Stimulated activated effector memory CD8-positive, alpha-beta T cell treated with anti-CD3 and anti-CD28 coated beads, Interleukin-12 subunit alpha, Interleukin-12 subunit beta, amount 100 ng/mL, for 72 hours (primary cell): ENCODE data around the gene EPHB2.

Source experiments
- ATAC-seq: fragments of 150-1000 bp; cut with Tn5 transposase; 2 replicates; pipeline ENCODE4 v1.10.0; 2021
- DNase-seq, 2 donors: peaks; one replicate each; pipeline ENCODE4 v3.0.0; 2021 to 2022; ENCODE audit warnings: low spot score in 2 of 2
- H3K27ac Mint-ChIP-seq: one replicate; pipeline ENCODE4 v1.8.0; 2022; ENCODE audit warnings: mild to moderate bottlenecking, mixed read lengths
- H3K36me3 Mint-ChIP-seq: one replicate; pipeline ENCODE4 v1.8.0; 2022; ENCODE audit warnings: mild to moderate bottlenecking, mixed read lengths
- H3K4me1 Mint-ChIP-seq: one replicate; pipeline ENCODE4 v1.8.0; 2022; ENCODE audit warnings: mixed read lengths
- H3K4me3 Mint-ChIP-seq: one replicate; pipeline ENCODE4 v1.8.0; 2022; ENCODE audit warnings: mild to moderate bottlenecking, mixed read lengths
- H3K9me3 Mint-ChIP-seq: one replicate; pipeline ENCODE4 v1.8.0; 2022; ENCODE audit warnings: mixed read lengths

Gene EPHB2

DNA sequence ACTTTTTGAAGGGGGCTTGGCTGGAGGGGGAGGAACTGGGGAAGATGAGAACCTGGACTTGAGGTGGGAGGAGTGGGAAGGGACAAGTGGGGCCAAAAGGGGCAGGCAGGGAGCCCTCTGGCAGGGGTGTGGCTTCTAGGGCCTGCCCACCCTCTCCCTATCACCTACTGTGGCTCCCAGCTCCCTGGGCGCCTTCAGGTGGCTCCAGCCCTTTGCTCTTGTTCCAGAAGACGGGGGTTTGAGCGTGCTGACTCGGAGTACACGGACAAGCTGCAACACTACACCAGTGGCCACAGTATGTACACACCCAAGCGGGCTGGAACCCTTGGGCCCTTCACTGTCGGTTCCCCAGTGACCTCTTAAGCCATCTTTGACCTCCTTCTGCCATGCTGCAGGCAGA lies 185.5 kb downstream of the EPHB2 start:
- Mint-ChIP-seq H3K4me1 (no peaks in the 10 kb centered on the region), H3K36me3 (no peaks in the 10 kb centered on the region), H3K4me3 (no peak overlapping the region), H3K27ac (no peak overlapping the region), H3K9me3 (no peaks in the 10 kb centered on the region)
- ATAC-seq: no peak
- no peak for DNase-seq

DNA sequence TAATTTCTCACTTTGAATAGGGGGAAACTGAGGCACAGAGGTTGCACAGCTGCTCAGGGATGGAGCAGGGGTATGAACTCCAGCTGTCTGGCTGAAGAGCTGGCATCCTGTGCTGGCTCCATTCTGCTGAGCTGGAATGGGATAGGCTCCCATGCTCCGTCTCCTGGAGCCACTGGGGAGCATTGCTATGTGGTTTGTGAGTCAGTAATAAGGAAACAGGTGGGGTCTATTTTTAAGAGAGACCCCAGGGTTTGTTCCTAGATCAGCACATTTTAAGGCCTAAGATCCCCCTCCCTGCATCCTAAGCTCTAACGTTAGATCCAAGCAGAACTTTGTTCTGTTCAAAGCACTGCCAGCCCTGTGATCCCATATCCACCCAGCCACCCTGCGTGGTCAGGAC lies 189.8 kb downstream of the EPHB2 start:
- Mint-ChIP-seq H3K9me3 (no peaks in the 10 kb centered on the region), H3K27ac (no peak overlapping the region), H3K4me3 (no peak overlapping the region), H3K36me3 (no peaks in the 10 kb centered on the region), H3K4me1 (no peaks in the 10 kb centered on the region)
- no peak for ATAC-seq
- no peak for DNase-seq

DNA sequence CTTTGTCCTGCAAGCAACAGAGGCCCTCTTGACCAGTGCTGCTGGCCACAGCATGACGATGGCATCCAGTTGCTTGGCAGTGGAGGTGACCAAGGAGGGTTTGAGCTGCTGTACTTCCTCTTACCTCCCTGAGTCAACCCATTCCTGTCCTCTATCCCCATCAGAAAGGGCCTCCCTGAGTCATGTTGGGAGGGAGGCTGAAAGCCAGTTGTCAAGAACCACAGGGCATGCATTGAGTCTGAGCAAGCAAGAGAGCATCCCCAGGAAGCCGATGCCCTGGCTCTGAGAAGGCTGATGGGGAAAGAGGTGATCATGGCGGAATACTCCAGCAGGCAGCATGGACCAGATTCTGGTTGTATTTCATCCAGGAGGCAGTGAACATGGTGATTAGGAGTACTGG lies 192.5 kb downstream of the EPHB2 start:
- Mint-ChIP-seq H3K9me3 (no peaks in the 10 kb centered on the region), H3K4me3 (no peak overlapping the region), H3K36me3 (no peaks in the 10 kb centered on the region), H3K27ac (no peak overlapping the region), H3K4me1 (no peaks in the 10 kb centered on the region)
- DNase-seq (no peak), ATAC-seq (no peak)

DNA sequence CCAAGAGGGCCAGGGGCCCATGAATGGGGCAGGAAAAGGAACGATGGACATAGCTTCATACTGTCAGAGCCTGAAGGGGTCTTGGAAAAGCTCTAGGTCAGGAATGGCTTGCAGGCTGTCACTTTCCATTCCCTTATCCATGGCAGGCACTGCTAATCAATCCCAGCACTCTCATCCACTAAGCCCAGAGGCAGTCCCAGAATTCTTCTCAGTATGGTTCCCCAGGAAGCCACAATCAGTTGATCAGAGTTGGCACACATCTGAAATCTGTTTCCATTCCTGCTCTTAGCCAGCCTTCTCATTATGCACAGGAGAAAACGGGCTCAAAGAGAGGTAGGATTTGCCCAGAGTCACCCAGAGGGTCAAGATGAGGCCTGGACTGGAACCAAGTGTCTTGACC lies 196.3 kb downstream of the EPHB2 start:
- DNase-seq (no peak), ATAC-seq (no peak)
- H3K4me3 Mint-ChIP-seq: no peak overlapping the region
- no peak overlapping the region for H3K27ac Mint-ChIP-seq
- no peaks in the 10 kb centered on the region for H3K36me3 Mint-ChIP-seq
- H3K4me1 Mint-ChIP-seq: no peaks in the 10 kb centered on the region
- no peaks in the 10 kb centered on the region for H3K9me3 Mint-ChIP-seq

DNA sequence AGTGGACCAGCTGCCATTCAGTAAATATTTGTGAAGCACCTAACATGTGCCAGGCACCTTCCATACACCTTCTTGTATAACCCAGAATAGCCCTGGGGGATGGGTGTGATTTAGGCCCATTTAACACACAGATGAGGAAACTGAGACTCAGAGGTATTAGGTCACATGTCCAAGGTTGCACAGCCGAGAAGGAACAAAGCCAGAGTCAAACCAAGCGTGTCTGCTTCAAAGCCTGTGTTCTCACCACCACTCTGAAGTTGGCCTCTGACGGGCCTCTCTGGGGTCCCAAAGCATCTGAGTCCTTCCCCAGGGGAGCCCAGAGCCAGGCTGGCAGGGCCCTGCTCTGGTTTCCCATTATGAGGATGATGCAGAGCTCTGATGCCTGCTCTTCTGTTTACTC lies 196.9 kb downstream of the EPHB2 start:
- DNase-seq (no peak), ATAC-seq (no peak)
- no peak overlapping the region for H3K27ac Mint-ChIP-seq
- H3K36me3 Mint-ChIP-seq: no peaks in the 10 kb centered on the region
- no peak overlapping the region for H3K4me3 Mint-ChIP-seq
- no peaks in the 10 kb centered on the region for H3K4me1 Mint-ChIP-seq
- H3K9me3 Mint-ChIP-seq: no peaks in the 10 kb centered on the region

DNA sequence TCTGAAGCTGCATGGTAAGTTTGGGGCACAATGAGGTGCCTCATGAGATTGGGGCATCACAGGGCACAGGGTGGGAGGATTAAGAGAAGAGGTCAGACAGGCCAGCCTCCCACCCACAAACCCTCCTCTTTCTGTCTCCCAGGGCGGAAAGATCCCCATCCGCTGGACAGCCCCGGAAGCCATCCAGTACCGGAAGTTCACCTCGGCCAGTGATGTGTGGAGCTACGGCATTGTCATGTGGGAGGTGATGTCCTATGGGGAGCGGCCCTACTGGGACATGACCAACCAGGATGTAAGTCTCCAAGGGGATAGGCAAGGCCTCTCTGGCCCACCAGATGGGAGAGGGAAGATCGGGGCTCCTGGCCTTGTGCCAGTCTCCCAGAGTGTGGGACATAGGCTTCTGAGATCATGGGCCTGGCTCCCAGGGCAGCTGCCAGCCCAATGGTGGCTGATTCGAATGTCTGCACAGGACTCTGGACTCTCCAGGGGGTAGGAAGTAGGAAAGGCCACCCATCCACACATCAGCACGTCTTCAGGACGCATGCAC lies 198.3 kb downstream of the EPHB2 start:
- no peak overlapping the region for H3K4me3 Mint-ChIP-seq
- H3K36me3 Mint-ChIP-seq: no peaks in the 10 kb centered on the region
- DNase-seq (no peak), ATAC-seq (no peak)
- no peaks in the 10 kb centered on the region for H3K9me3 Mint-ChIP-seq
- no peaks in the 10 kb centered on the region for H3K4me1 Mint-ChIP-seq
- H3K27ac Mint-ChIP-seq: no peak overlapping the region

DNA sequence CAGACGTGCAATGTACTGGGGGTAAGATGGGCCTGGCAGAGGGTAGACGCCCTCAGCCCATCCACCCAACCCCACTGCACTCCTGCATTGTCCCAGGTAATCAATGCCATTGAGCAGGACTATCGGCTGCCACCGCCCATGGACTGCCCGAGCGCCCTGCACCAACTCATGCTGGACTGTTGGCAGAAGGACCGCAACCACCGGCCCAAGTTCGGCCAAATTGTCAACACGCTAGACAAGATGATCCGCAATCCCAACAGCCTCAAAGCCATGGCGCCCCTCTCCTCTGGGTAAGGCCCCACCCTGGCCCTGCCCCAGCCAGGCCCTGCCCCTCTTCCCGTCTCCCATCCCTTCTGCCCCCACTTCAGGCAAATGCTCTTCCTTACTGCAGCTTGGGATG lies 199.6 kb downstream of the EPHB2 start:
- H3K9me3 Mint-ChIP-seq: no peaks in the 10 kb centered on the region
- no peaks in the 10 kb centered on the region for H3K36me3 Mint-ChIP-seq

DNA sequence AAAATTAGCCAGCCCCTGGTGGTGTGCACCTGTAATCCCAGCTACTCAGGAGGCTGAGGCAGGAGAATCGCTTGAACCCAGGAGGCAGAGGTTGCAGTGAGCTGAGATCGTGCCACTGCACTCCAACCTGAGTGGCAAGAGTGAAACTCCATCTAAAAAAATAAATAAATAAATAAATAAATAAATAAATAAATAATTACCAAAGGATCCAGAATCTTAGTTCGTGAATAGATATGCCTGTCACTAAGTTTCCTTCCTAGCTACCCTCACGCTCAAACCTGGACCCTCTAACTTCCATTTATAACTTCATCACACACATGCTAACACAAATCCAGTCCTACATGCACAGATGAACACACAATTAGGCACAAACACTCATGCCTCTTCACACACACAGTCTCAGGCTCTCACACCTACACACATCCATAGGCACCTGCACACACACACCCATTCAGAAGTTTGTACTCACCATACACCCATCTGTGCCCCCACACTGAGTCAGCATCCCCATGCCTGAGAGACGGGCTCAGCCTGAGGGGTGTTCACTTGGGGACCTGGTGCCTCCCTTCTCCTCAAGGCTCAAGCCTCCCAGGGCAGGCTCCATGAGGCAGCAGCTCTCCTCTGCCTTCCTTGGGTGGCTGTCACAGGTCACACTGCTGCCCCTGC lies 200.5 kb downstream of the EPHB2 start:
- Mint-ChIP-seq H3K4me3 (no peak overlapping the region), H3K36me3 (no peaks in the 10 kb centered on the region), H3K9me3 (no peaks in the 10 kb centered on the region), H3K27ac (no peak overlapping the region), H3K4me1 (no peaks in the 10 kb centered on the region)
- DNase-seq: no peak
- peak; percentile 26 for ATAC-seq

More for the DNA sequence above, 199.6 kb downstream of the EPHB2 start:
- no peaks in the 10 kb centered on the region for H3K4me1 Mint-ChIP-seq
- ATAC-seq: no peak
- no peak overlapping the region for H3K27ac Mint-ChIP-seq
- no peak overlapping the region for H3K4me3 Mint-ChIP-seq
- DNase-seq: no peak

DNA sequence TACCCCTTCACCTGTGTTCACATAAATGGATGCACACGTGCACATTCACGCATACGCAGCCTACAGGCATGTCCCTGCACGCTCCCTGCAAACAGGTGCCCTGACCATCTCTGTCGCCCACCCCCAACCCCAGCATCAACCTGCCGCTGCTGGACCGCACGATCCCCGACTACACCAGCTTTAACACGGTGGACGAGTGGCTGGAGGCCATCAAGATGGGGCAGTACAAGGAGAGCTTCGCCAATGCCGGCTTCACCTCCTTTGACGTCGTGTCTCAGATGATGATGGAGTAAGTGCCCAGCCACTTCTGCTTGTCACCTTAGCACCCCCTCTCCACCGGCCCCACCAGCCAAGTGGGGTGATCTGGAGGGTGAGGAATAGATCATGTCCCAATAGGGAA lies 201.7 kb downstream of the EPHB2 start:
- no peaks in the 10 kb centered on the region for H3K4me1 Mint-ChIP-seq
- DNase-seq: no peak
- H3K4me3 Mint-ChIP-seq: no peak overlapping the region
- H3K27ac Mint-ChIP-seq: no peak overlapping the region
- no peaks in the 10 kb centered on the region for H3K36me3 Mint-ChIP-seq
- ATAC-seq: no peak
- H3K9me3 Mint-ChIP-seq: no peaks in the 10 kb centered on the region

DNA sequence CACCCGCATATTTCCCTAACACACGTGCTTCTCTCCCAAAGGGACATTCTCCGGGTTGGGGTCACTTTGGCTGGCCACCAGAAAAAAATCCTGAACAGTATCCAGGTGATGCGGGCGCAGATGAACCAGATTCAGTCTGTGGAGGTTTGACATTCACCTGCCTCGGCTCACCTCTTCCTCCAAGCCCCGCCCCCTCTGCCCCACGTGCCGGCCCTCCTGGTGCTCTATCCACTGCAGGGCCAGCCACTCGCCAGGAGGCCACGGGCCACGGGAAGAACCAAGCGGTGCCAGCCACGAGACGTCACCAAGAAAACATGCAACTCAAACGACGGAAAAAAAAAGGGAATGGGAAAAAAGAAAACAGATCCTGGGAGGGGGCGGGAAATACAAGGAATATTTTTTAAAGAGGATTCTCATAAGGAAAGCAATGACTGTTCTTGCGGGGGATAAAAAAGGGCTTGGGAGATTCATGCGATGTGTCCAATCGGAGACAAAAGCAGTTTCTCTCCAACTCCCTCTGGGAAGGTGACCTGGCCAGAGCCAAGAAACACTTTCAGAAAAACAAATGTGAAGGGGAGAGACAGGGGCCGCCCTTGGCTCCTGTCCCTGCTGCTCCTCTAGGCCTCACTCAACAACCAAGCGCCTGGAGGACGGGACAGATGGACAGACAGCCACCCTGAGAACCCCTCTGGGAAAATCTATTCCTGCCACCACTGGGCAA lies 202.9 kb downstream of the EPHB2 start:
- Mint-ChIP-seq H3K9me3 (no peaks in the 10 kb centered on the region), H3K4me3 (no peak overlapping the region), H3K27ac (no peak overlapping the region), H3K4me1 (no peaks in the 10 kb centered on the region), H3K36me3 (no peaks in the 10 kb centered on the region)
- ATAC-seq (no peak), DNase-seq (no peak)

DNA sequence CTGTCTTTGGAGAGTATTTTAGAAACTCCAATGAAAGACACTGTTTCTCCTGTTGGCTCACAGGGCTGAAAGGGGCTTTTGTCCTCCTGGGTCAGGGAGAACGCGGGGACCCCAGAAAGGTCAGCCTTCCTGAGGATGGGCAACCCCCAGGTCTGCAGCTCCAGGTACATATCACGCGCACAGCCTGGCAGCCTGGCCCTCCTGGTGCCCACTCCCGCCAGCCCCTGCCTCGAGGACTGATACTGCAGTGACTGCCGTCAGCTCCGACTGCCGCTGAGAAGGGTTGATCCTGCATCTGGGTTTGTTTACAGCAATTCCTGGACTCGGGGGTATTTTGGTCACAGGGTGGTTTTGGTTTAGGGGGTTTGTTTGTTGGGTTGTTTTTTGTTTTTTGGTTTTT lies 203.5 kb downstream of the EPHB2 start:
- H3K27ac Mint-ChIP-seq: no peak overlapping the region
- H3K9me3 Mint-ChIP-seq: no peaks in the 10 kb centered on the region
- H3K4me3 Mint-ChIP-seq: no peak overlapping the region
- DNase-seq: no peak
- H3K4me1 Mint-ChIP-seq: no peaks in the 10 kb centered on the region
- no peak for ATAC-seq
- no peaks in the 10 kb centered on the region for H3K36me3 Mint-ChIP-seq

DNA sequence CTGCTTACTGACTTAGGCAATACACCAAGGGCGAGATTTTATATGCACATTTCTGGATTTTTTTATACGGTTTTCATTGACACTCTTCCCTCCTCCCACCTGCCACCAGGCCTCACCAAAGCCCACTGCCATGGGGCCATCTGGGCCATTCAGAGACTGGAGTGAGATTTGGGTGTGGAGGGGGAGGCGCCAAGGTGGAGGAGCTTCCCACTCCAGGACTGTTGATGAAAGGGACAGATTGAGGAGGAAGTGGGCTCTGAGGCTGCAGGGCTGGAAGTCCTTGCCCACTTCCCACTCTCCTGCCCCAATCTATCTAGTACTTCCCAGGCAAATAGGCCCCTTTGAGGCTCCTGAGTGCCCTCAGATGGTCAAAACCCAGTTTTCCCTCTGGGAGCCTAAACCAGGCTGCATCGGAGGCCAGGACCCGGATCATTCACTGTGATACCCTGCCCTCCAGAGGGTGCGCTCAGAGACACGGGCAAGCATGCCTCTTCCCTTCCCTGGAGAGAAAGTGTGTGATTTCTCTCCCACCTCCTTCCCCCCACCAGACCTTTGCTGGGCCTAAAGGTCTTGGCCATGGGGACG lies 204.1 kb downstream of the EPHB2 start:
- DNase-seq (no peak), ATAC-seq (no peak)
- Mint-ChIP-seq H3K36me3 (no peaks in the 10 kb centered on the region), H3K27ac (no peak overlapping the region), H3K4me3 (no peak overlapping the region), H3K4me1 (no peaks in the 10 kb centered on the region), H3K9me3 (no peaks in the 10 kb centered on the region)

DNA sequence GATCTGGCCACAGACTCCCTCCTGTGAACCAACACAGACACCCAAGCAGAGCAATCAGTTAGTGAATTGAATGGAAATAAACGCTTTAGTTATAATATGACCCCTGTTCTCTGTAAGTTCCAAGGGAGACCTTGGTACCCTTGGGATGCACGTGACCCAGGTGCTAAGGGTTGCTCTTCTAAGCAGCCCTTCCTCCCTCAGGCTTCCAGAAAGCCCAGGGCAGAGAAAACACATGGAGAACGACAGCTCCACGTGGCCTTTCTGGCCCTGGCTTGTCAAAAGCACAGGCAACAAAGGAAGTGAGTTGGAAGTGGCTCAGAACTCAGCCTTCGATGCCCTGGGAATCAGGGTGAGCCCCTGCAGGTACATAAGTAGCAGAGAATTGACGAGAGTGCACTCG lies 204.6 kb downstream of the EPHB2 start:
- no peaks in the 10 kb centered on the region for H3K36me3 Mint-ChIP-seq
- no peak overlapping the region for H3K27ac Mint-ChIP-seq
- no peak overlapping the region for H3K4me3 Mint-ChIP-seq
- H3K9me3 Mint-ChIP-seq: no peaks in the 10 kb centered on the region
- no peak for DNase-seq
- ATAC-seq: no peak
- H3K4me1 Mint-ChIP-seq: no peaks in the 10 kb centered on the region

DNA sequence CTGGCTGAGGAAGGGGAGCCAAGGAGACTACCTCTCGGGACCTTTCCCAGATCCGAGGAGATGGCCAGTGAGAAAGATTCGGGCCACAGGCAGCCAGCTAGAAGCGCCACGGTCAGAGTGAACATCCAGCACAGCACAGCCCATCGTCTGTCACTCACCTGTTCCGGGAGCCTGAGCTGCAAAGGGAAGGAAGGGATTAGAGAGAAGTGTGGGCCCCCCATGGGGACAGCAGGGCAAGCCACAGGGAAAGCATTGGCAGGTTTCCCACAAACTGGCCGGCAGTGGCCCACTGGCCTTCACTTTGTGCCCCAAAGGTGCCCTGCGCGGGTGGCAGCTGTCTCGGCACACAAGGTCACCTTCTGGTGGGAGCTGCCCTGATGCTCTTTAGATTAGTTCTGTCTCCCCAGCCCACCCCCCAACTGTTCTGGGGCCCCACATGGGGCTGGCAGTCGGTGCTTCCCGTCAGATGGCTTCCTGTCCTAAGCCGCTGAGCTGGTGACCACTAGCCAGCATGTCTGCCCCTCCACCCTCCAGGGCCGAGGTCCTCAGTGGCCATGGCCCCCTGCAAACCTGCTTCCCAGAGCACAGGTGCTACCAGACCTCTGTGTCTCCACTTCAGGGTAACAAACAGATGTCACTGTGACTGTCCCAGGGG lies 205.3 kb downstream of the EPHB2 start:
- no peak for ATAC-seq
- no peak overlapping the region for H3K27ac Mint-ChIP-seq
- H3K36me3 Mint-ChIP-seq: no peaks in the 10 kb centered on the region
- no peaks in the 10 kb centered on the region for H3K9me3 Mint-ChIP-seq
- no peak for DNase-seq
- H3K4me1 Mint-ChIP-seq: no peaks in the 10 kb centered on the region
- no peak overlapping the region for H3K4me3 Mint-ChIP-seq

DNA sequence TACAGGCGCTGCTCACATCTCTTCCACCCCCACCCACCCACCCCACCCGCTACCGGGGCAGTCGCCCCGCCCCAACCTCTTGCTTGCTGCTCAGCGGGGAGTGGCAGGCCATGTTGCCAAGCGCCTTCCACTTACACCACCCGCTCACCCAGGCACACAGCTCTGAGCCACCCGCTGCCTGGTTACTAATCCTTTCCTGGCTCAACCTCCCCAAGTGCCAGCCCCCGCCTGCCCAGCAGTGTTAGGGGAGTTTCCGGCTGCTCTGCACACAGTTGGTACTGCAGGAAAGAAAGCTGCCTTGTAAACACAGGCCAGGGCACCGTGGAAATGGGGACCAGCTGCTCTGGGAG lies 205.8 kb downstream of the EPHB2 start:
- Mint-ChIP-seq H3K9me3 (no peaks in the 10 kb centered on the region), H3K4me3 (no peak overlapping the region), H3K36me3 (no peaks in the 10 kb centered on the region), H3K27ac (no peak overlapping the region), H3K4me1 (no peaks in the 10 kb centered on the region)
- DNase-seq: no peak
- no peak for ATAC-seq

DNA sequence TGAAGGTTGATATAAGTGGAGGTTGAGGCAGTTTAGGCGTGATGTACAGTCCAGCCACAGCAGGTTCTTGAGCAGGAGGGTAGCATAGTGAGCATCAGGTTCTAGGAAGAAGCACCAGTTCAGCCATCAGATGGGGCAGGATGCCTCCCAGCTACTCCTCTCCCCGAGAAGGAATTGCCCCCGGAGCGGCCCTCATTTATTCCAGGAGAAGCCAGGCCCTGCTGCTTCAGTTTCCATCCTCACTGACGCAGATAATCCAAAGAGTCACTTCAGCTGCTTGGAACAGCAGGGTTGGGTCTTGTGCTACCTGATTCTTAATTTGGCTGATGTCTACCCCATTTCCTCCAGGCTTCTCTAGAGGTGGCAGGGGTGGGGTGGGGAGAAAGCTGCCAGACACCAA lies 207.3 kb downstream of the EPHB2 start:
- ATAC-seq (no peak), DNase-seq (no peak)
- H3K4me1 Mint-ChIP-seq: no peaks in the 10 kb centered on the region
- H3K36me3 Mint-ChIP-seq: no peaks in the 10 kb centered on the region
- H3K9me3 Mint-ChIP-seq: no peaks in the 10 kb centered on the region
- H3K4me3 Mint-ChIP-seq: no peak overlapping the region
- no peak overlapping the region for H3K27ac Mint-ChIP-seq
